Gastroesophageal sphincter (tissue), 3 donors: ENCODE data around the gene SPRYD3.

ENCODE experiments used
- CTCF ChIP-seq, 4 experiments: fragments of 200-600 bp in 2 of 4; fragments of 450-650 bp in 2 of 4; sonication (generic) in 1 of 4; IDR thresholded peaks; one replicate each; pipeline ENCODE4 v1.5.1; 2017 to 2019; ENCODE audit warnings: antibody characterized with exemption in 4 of 4, mild to moderate bottlenecking in 2 of 4, moderate library complexity in 2 of 4
- POLR2A ChIP-seq, 2 donors: fragments of 450-650 bp; IDR thresholded peaks; one replicate each; pipeline ENCODE4 v1.6.1; 2017; ENCODE audit warnings: antibody characterized with exemption in 2 of 2, mild to moderate bottlenecking in 2 of 2, moderate library complexity in 1 of 2
- POLR2AphosphoS5 ChIP-seq: sonication (generic); formaldehyde crosslinking; IDR thresholded peaks from one replicate; pipeline ENCODE4 v1.6.1; 2017; ENCODE audit warnings: antibody characterized with exemption

- peak in 1 of 4 experiments; percentile 7 for TF ChIP-seq CTCF (IDR thresholded peaks at IDR 0.05)
- peak; percentile 64 for TF ChIP-seq POLR2AphosphoS5
- TF ChIP-seq POLR2A (IDR thresholded peaks at IDR 0.05), result peak; percentile 43 to 76
Measured at GRCh38 chr12:53054112-53054878, 24.9 kb downstream of the SPRYD3 start.
